ENCODE results near the gene CBLIF.
A peak's percentile ranks its signal among the peaks of the same experiment; 100 is the strongest.

CBLIF gene

DNA sequence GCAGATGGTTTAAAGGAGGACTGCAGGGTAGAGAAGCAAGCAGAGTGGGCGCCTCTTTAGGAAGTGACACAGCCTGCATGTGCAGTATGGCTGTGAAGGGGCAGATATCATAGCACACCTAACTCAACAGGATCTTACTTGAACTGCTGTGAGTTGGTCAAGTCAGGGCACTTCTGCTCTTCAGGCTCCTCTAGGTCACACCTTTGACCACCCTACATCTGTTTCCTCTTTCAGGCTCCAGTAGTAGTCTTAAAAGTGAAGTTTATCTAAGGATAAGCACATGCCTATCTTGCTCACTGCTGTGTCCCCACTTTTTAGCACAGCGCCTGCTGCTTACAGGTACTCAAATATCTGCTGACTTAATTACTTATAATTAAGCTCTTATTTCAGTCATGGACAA, 41.2 kb downstream of the CBLIF start:
- H3K4me3 ChIP-seq (ENCODE audit: low read depth, low read length) = no peak overlapping the region
- no peak for DNase-seq (ENCODE audit: low read depth, low spot score)
- POLR2A ChIA-PET = no interaction called here
- CTCF ChIA-PET = interaction anchor here (0.8 to 9.8 kb wide), 5 partner anchors 15 to 266 kb away, joined by 3 to 216 read pairs (median 3); partner anchors contain the start of gene STX3
- TF ChIP-seq, protein P1, sequence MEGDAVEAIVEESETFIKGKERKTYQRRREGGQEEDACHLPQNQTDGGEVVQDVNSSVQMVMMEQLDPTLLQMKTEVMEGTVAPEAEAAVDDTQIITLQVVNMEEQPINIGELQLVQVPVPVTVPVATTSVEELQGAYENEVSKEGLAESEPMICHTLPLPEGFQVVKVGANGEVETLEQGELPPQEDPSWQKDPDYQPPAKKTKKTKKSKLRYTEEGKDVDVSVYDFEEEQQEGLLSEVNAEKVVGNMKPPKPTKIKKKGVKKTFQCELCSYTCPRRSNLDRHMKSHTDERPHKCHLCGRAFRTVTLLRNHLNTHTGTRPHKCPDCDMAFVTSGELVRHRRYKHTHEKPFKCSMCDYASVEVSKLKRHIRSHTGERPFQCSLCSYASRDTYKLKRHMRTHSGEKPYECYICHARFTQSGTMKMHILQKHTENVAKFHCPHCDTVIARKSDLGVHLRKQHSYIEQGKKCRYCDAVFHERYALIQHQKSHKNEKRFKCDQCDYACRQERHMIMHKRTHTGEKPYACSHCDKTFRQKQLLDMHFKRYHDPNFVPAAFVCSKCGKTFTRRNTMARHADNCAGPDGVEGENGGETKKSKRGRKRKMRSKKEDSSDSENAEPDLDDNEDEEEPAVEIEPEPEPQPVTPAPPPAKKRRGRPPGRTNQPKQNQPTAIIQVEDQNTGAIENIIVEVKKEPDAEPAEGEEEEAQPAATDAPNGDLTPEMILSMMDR (IDR thresholded peaks at IDR 0.05; ENCODE audit: insufficient read depth, low read length, missing control alignments) = no peak

DNA sequence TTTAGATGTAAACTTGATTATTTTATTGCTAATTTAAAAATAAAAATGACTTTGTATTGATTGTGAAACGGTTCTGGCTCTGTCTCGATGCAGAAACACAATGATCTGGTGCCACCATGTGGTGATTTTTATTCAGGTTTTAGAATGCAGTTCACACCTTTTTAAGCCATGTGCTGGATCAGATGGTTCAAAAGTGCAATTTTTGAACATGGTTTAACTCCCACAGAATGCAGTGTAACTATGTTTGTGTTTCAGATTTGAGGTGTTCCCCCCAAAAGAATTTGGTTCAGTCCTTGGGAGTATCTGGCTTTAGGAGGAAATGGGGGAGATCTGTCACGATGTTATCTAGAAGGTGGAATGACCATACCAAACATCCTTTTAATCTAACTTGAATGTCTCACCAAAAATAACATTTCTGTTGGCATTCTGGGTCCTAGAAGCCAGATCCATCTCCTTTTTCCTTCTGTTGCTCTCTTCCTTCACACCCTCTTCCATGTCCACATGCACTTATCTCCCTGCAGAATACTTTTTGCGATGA, 42.6 kb downstream of the CBLIF start:
- no peak for DNase-seq (ENCODE audit: low read depth, low spot score)
- TF ChIP-seq, protein P1 (IDR thresholded peaks at IDR 0.05; ENCODE audit: insufficient read depth, low read length, missing control alignments) = peak; percentile 37
- no peak overlapping the region for H3K4me3 ChIP-seq (ENCODE audit: low read depth, low read length)
- CTCF ChIA-PET = interaction anchor here (0.9 to 9.8 kb wide), 9 partner anchors 9 to 122 kb away, joined by 3 to 216 read pairs (median 7); partner anchors contain the start of gene STX3
- POLR2A ChIA-PET = interaction anchor here (1.0 kb wide), 1 partner anchor 48 kb away, joined by 5 read pairs; the partner anchor contains the start of gene STX3

DNA sequence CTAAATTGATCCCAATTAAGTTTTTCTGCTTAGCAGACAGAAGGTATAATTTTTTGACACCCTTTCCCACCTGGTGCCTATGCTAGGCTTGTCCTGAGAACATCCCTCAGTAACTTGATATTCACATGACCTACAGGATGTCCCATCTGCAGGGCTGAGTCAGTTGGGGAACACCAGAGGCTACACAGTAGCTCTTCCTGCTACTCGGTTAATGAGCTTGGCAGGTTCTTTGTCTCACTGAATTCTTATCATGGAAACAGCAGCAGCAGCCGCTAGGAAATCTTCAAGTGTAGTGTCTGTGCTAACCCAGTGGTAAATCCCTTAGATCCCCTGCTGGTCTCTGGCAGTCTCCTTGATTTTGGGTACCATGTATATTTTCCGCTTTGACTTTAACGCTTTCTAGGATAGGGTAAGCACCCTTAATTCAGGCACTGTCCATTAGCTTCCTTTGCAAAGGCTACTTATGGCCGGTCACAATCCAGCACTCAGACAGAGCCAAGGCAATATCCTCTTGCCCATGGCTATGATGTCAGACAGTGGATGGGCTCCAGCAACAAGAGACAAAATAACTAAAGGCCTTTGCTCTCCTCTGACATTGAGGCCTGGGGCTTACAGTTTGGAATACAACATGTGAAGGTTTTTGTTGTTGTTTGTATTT, 43.2 kb downstream of the CBLIF start:
- no peak overlapping the region for H3K4me3 ChIP-seq (ENCODE audit: low read depth, low read length)
- TF ChIP-seq, protein P1 (IDR thresholded peaks at IDR 0.05; ENCODE audit: insufficient read depth, low read length, missing control alignments) = no peak
- POLR2A ChIA-PET = interaction anchor here (1.0 kb wide), 1 partner anchor 47 kb away, joined by 5 read pairs; the partner anchor contains the start of gene STX3
- CTCF ChIA-PET = interaction anchor here (0.8 to 9.8 kb wide), 24 partner anchors 8 to 265 kb away, joined by 3 to 216 read pairs (median 4); partner anchors contain the start of genes MRPL16 and STX3
- DNase-seq (ENCODE audit: low read depth, low spot score) = no peak

DNA sequence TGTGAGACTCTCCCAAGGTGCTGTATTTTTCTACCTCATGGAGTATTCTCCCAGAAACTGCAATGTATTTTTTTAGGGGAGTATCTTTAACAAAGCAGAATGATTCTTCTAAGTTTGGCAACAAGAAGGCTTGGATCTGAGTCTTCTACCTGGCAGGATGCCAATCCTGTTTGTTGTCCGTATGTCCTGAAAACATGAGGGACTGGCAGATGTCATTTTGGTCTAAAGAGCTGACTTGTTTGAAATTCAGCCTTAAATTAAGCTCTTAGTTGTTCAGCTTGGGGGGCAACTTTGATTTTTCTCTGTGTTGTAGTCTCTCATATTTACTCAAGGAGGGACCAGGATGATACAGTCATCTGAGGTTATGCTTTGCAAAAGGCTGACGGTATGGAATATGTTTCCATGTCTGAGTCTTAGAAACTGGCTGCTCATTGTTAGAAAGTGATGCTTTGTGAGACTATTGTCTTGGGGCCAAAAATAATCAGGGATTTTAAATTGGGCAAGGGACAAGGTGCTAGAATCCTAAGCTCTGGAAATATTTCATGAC, 44.1 kb downstream of the CBLIF start:
- TF ChIP-seq, protein P1 (IDR thresholded peaks at IDR 0.05; ENCODE audit: insufficient read depth, low read length, missing control alignments) = no peak
- CTCF ChIA-PET = interaction anchor here (0.8 to 9.8 kb wide), 23 partner anchors 8 to 264 kb away, joined by 3 to 216 read pairs (median 5); partner anchors contain the start of genes MRPL16 and STX3
- POLR2A ChIA-PET = interaction anchor here (1.0 kb wide), 1 partner anchor 46 kb away, joined by 5 read pairs; the partner anchor contains the start of gene STX3
- H3K4me3 ChIP-seq (ENCODE audit: low read depth, low read length) = no peak overlapping the region
- DNase-seq (ENCODE audit: low read depth, low spot score) = no peak

DNA sequence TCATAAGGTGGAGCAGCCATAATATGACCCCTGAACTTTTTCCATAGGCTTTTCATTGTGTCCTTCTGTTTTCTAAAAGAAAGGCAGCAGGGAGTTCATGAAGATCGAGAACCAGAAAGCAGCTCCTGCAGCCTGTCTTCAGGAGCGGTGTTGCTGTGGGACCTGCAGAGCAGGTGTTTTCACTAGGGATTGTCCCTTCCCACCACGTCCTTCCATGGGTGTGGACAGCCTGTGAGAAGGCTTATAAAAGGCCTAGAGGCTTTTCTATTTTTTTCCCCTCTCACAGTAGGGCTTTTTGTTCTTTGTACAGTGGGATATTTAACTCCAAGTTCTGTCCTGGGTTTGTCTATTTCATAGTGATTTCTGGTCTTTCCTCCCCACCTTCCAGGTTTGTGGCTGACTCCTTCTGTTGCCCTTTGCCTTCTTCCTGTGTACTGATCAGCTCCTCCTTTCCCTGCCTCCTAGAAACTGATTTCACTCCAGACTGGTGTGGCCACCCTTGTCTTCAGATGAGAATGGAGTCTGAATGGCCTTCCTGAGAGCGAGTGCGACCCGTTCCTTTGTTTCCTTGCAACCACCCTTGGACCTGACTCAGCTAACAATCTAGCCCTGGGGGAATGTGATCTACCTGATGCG, 44.8 kb downstream of the CBLIF start:
- no peak overlapping the region for H3K4me3 ChIP-seq (ENCODE audit: low read depth, low read length)
- POLR2A ChIA-PET = no interaction called here
- no peak for DNase-seq (ENCODE audit: low read depth, low spot score)
- TF ChIP-seq, protein P1 (IDR thresholded peaks at IDR 0.05; ENCODE audit: insufficient read depth, low read length, missing control alignments) = no peak
- CTCF ChIA-PET = interaction anchor here (1.0 to 9.8 kb wide), 7 partner anchors 10 to 263 kb away, joined by 3 to 216 read pairs (median 5); partner anchors contain the start of genes MRPL16 and STX3
